ENCODE results near the gene POLDIP3.

Gene POLDIP3

GRCh38 chr22:42586381-42586780 lies 28.3 kb downstream of the POLDIP3 start:
- no peak overlapping the region for H3K27ac ChIP-seq (ENCODE audit: low read length)
- peaks cover 5% of the 10 kb centered on the region for H3K79me2 ChIP-seq (ENCODE audit: low read length)
- no peaks in the 10 kb centered on the region for H3K27me3 ChIP-seq (replicated peaks; ENCODE audit: insufficient read depth, low read length)
- no peak for DNase-seq
- H2AFZ ChIP-seq (ENCODE audit: low read length), result no peak overlapping the region
- no peaks in the 10 kb centered on the region for H3K9me3 ChIP-seq (replicated peaks; ENCODE audit: insufficient read depth, low read length)
- TF ChIP-seq EZH2phosphoT487 (IDR thresholded peaks at IDR 0.05; ENCODE audit: low read length), result no peak
- no peak for TF ChIP-seq EZH2 (optimal IDR thresholded peaks at IDR 0.05; ENCODE audit: low read depth, low read length)
- TF ChIP-seq CTCF (IDR thresholded peaks at IDR 0.05; ENCODE audit: low read length), result no peak
- no peaks in the 10 kb centered on the region for H3K9me2 ChIP-seq (replicated peaks; ENCODE audit: insufficient read depth, low read length)
- no peak overlapping the region for H3K4me2 ChIP-seq (ENCODE audit: low read depth, low read length)
- 0 out of 2 replicates have a peak, but pooled peaks cover 8% of the 10 kb centered on the region for H3F3A ChIP-seq (ENCODE audit: insufficient read depth, low read length)
- no peaks in the 10 kb centered on the region for H4K20me1 ChIP-seq (ENCODE audit: insufficient read depth, low read length)
- no peak overlapping the region for H3K9ac ChIP-seq (ENCODE audit: low read length)
- H3K4me1 ChIP-seq (ENCODE audit: low read length), result no peaks in the 10 kb centered on the region
- no peak overlapping the region for H3K4me3 ChIP-seq (ENCODE audit: low read length)
- H3K36me3 ChIP-seq (replicated peaks; ENCODE audit: insufficient read depth, low read length), result no peaks in the 10 kb centered on the region; the same call in 1 of the 2 replicates

- DNase-seq, result no peak
- Histone ChIP-seq H3K4me3 (ENCODE audit: low read length) (no peak overlapping the region), H3K27me3 (replicated peaks; ENCODE audit: insufficient read depth, low read length) (no peaks in the 10 kb centered on the region), H3K79me2 (ENCODE audit: low read length) (peaks cover 10% of the 10 kb centered on the region), H3K4me1 (ENCODE audit: low read length) (no peaks in the 10 kb centered on the region), H3K9me2 (replicated peaks; ENCODE audit: insufficient read depth, low read length) (no peaks in the 10 kb centered on the region), H3K36me3 (replicated peaks; ENCODE audit: insufficient read depth, low read length) (no peaks in the 10 kb centered on the region; the same call in 1 of the 2 replicates), H3K9me3 (replicated peaks; ENCODE audit: insufficient read depth, low read length) (no peaks in the 10 kb centered on the region), H4K20me1 (ENCODE audit: insufficient read depth, low read length) (no peaks in the 10 kb centered on the region), H3F3A (ENCODE audit: insufficient read depth, low read length) (0 out of 2 replicates have a peak, but pooled peaks cover 8% of the 10 kb centered on the region), H3K27ac (ENCODE audit: low read length) (no peak overlapping the region), H3K9ac (ENCODE audit: low read length) (no peak overlapping the region), H2AFZ (ENCODE audit: low read length) (no peak overlapping the region), H3K4me2 (ENCODE audit: low read depth, low read length) (no peak overlapping the region)
- TF ChIP-seq CTCF (IDR thresholded peaks at IDR 0.05; ENCODE audit: low read length), result no peak
- TF ChIP-seq EZH2 (optimal IDR thresholded peaks at IDR 0.05; ENCODE audit: low read depth, low read length), result no peak
- TF ChIP-seq EZH2phosphoT487 (IDR thresholded peaks at IDR 0.05; ENCODE audit: low read length), result no peak
Measured at GRCh38 chr22:42585096-42585495, 29.6 kb downstream of the POLDIP3 start.

- H3K4me1 ChIP-seq (ENCODE audit: low read length), result no peaks in the 10 kb centered on the region
- no peak for TF ChIP-seq CTCF (IDR thresholded peaks at IDR 0.05; ENCODE audit: low read length)
- no peak for TF ChIP-seq EZH2phosphoT487 (IDR thresholded peaks at IDR 0.05; ENCODE audit: low read length)
- TF ChIP-seq EZH2 (optimal IDR thresholded peaks at IDR 0.05; ENCODE audit: low read depth, low read length), result no peak
Measured at GRCh38 chr22:42584364-42584940, 30.2 kb downstream of the POLDIP3 start.

More at GRCh38 chr22:42584364-42584940, 30.2 kb downstream of the POLDIP3 start:
- no peaks in the 10 kb centered on the region for H4K20me1 ChIP-seq (ENCODE audit: insufficient read depth, low read length)
- H3K79me2 ChIP-seq (ENCODE audit: low read length), result peaks cover 14% of the 10 kb centered on the region
- no peak for DNase-seq
- H3K27me3 ChIP-seq (replicated peaks; ENCODE audit: insufficient read depth, low read length), result no peaks in the 10 kb centered on the region
- no peaks in the 10 kb centered on the region for H3K9me3 ChIP-seq (replicated peaks; ENCODE audit: insufficient read depth, low read length)
- no peaks in the 10 kb centered on the region for H3K9me2 ChIP-seq (replicated peaks; ENCODE audit: insufficient read depth, low read length)
- H3F3A ChIP-seq (ENCODE audit: insufficient read depth, low read length), result 0 out of 2 replicates have a peak, but pooled peaks cover 8% of the 10 kb centered on the region
- no peak overlapping the region for H3K9ac ChIP-seq (ENCODE audit: low read length)
- no peak overlapping the region for H3K4me3 ChIP-seq (ENCODE audit: low read length)
- no peaks in the 10 kb centered on the region; the same call in 1 of the 2 replicates for H3K36me3 ChIP-seq (replicated peaks; ENCODE audit: insufficient read depth, low read length)
- H2AFZ ChIP-seq (ENCODE audit: low read length), result no peak overlapping the region
- no peak overlapping the region for H3K4me2 ChIP-seq (ENCODE audit: low read depth, low read length)
- H3K27ac ChIP-seq (ENCODE audit: low read length), result no peak overlapping the region

Data from MM.1S (cell line).